GM12878 (cell line): ENCODE results near the gene TWF1. TPM values are rescaled to one million over a fixed set of nuclear protein-coding genes. Genes with fewer than 3 reads are reported as not detected.
A peak's percentile ranks its signal among the peaks of the same experiment; 100 is the strongest.

Experiments used
- ATF7 ChIP-seq: fragments of 450-650 bp; IDR thresholded peaks from 2 replicates; pipeline ENCODE4 v1.6.1; 2016; ENCODE audit warnings: low read depth, mild to moderate bottlenecking
- CBX3 ChIP-seq: fragments of 200-600 bp; sonication (generic); IDR thresholded peaks from 2 replicates; pipeline ENCODE4 v1.6.1; 2016; ENCODE audit warnings: low read depth, borderline replicate concordance
- CHD1 ChIP-seq: IDR thresholded peaks from 2 replicates; pipeline ENCODE4 v1.6.1; 2012; ENCODE audit warnings: low read depth, low read length, improper control_type of control experiment
- CHD2 ChIP-seq: IDR thresholded peaks from 2 replicates; pipeline ENCODE4 v1.6.1; 2011; ENCODE audit warnings: low read depth, low read length, improper control_type of control experiment, borderline replicate concordance
- EED ChIP-seq: sonication (generic); IDR thresholded peaks from 2 replicates; pipeline ENCODE4 v1.6.1; 2016; ENCODE audit warnings: antibody characterized with exemption, low read depth
- HCFC1 ChIP-seq: fragments of 150-350 bp; IDR thresholded peaks from 2 replicates; pipeline ENCODE4 v1.6.1; 2014; ENCODE audit warnings: low read length
- HDAC2 ChIP-seq: fragments of 200-600 bp; sonication (generic); IDR thresholded peaks from 2 replicates; pipeline ENCODE4 v1.6.1; 2017
- HDAC6 ChIP-seq: fragments of 200-600 bp; sonication (generic); IDR thresholded peaks from one replicate; pipeline ENCODE4 v1.8.0; 2017; ENCODE audit warnings: antibody characterized with exemption; ENCODE audit not compliant: unreplicated experiment
- KDM1A ChIP-seq: fragments of 200-600 bp; sonication (generic); IDR thresholded peaks from 2 replicates; pipeline ENCODE4 v1.6.1; 2016; ENCODE audit warnings: borderline replicate concordance
- MAX ChIP-seq: IDR thresholded peaks from 2 replicates; pipeline ENCODE4 v1.6.1; 2012; ENCODE audit warnings: low read depth, low read length, improper control_type of control experiment
- MEF2B ChIP-seq: fragments of 450-650 bp; IDR thresholded peaks from 2 replicates; pipeline ENCODE4 v1.6.1; 2018; ENCODE audit warnings: mild to moderate bottlenecking, moderate library complexity; ENCODE audit not compliant: partially characterized antibody, poor library complexity, severe bottlenecking
- NR2C1 ChIP-seq: fragments of 450-650 bp; IDR thresholded peaks from 2 replicates; pipeline ENCODE4 v1.6.1; 2017; ENCODE audit warnings: antibody characterized with exemption, mild to moderate bottlenecking, moderate library complexity
- NRF1 ChIP-seq: conservative IDR thresholded peaks from 2 replicates; pipeline ENCODE4 v1.6.1; 2011; ENCODE audit warnings: mild to moderate bottlenecking, low read depth, low read length, improper control_type of control experiment
- PBX3 ChIP-seq: IDR thresholded peaks from 2 replicates; pipeline ENCODE4 v1.6.1; 2011; ENCODE audit warnings: mild to moderate bottlenecking, low read depth, low read length, moderate library complexity; ENCODE audit not compliant: insufficient replicate concordance
- SMARCA5 ChIP-seq: fragments of 450-650 bp; IDR thresholded peaks from 2 replicates; pipeline ENCODE4 v1.6.1; 2017; ENCODE audit warnings: mild to moderate bottlenecking
- SPI1 ChIP-seq: IDR thresholded peaks from 2 replicates; pipeline ENCODE4 v1.6.1; 2011; ENCODE audit warnings: low read depth, mild to moderate bottlenecking, low read length, moderate library complexity, borderline replicate concordance; ENCODE audit not compliant: insufficient read depth
- SREBF2 ChIP-seq: IDR thresholded peaks from 2 replicates; pipeline ENCODE4 v1.6.1; 2012; ENCODE audit warnings: mild to moderate bottlenecking, low read length
- TCF3 ChIP-seq: IDR thresholded peaks from 2 replicates; pipeline ENCODE4 v1.6.1; 2012; ENCODE audit warnings: low read depth, mild to moderate bottlenecking, low read length, borderline replicate concordance; ENCODE audit not compliant: insufficient read depth
- USF1 ChIP-seq: IDR thresholded peaks from 2 replicates; pipeline ENCODE4 v1.6.1; 2011; ENCODE audit warnings: borderline replicate concordance, low read depth, mild to moderate bottlenecking, moderate library complexity, mixed read lengths, low read length; ENCODE audit not compliant: insufficient read depth; ENCODE audit errors: extremely low read length
- ZBED1 ChIP-seq: IDR thresholded peaks from 2 replicates; pipeline ENCODE4 v1.6.1; 2016; ENCODE audit warnings: borderline replicate concordance
- ZNF207 ChIP-seq: fragments of 450-650 bp; IDR thresholded peaks from 2 replicates; pipeline ENCODE4 v1.6.1; 2014; ENCODE audit warnings: antibody characterized with exemption, mild to moderate bottlenecking, borderline replicate concordance
- ZNF24 ChIP-seq: fragments of 450-650 bp; IDR thresholded peaks from 2 replicates; pipeline ENCODE4 v1.6.1; 2017; ENCODE audit warnings: antibody characterized with exemption, mild to moderate bottlenecking
- polyA plus RNA-seq, 11 experiments: library from polyadenylated mRNA; depleted of rRNA in 4 of 11; unstranded in 6 of 11; stranded (reverse) in 5 of 11; fragments of >200 nt; fragmentation: Nextera tagmentation in 4 of 11; fragmentation: Illumina TruSeq in 1 of 11; extraction: Ambion mirVana in 4 of 11; extraction: Trizol in 1 of 11; gene quantifications; 1 replicate in 1 of 11; 2 replicates in 10 of 11; pipeline versions ENCODE4 v1.2.1 to v1.2.3, GENCODE V29; 2011 to 2016; ENCODE audit warnings: inconsistent platforms in 2 of 11, missing spikeins in 2 of 11, low read depth in 1 of 11
- total RNA-seq, 4 experiments: library from RNA; depleted of rRNA in 3 of 4; stranded (reverse); fragments of >200 nt in 3 of 4; fragmentation: Illumina TruSeq in 1 of 4; extraction: Trizol in 1 of 4; gene quantifications; 2 replicates each; pipeline versions ENCODE4 v1.2.1 to v1.2.3, GENCODE V29; 2013 to 2021
- TF ChIP-seq, protein P1 (sequence below), 3 experiments: IDR thresholded peaks in 2 of 3; conservative IDR thresholded peaks in 1 of 3; 2 replicates each; pipeline ENCODE4 v1.5.1; 2011; ENCODE audit warnings: low read depth in 3 of 3, low read length in 3 of 3, mild to moderate bottlenecking in 3 of 3, control low read depth in 2 of 3, moderate library complexity in 2 of 3, inconsistent platforms in 1 of 3, mixed read lengths in 1 of 3; ENCODE audit not compliant: control insufficient read depth in 2 of 3, insufficient read depth in 1 of 3; ENCODE audit errors: extremely low read depth in 1 of 3
- TF ChIP-seq, protein P2 (sequence below): fragments of 450-650 bp; IDR thresholded peaks from 2 replicates; pipeline ENCODE4 v1.6.1; 2017; ENCODE audit warnings: mild to moderate bottlenecking

TWF1 gene
- total and polyA plus RNA-seq, 10 of the 15 experiments (the other 5 are each of a cell fraction or from before 2014, with no cell fraction given) = 8.7 to 23.5 (median 18.4) TPM

DNA sequence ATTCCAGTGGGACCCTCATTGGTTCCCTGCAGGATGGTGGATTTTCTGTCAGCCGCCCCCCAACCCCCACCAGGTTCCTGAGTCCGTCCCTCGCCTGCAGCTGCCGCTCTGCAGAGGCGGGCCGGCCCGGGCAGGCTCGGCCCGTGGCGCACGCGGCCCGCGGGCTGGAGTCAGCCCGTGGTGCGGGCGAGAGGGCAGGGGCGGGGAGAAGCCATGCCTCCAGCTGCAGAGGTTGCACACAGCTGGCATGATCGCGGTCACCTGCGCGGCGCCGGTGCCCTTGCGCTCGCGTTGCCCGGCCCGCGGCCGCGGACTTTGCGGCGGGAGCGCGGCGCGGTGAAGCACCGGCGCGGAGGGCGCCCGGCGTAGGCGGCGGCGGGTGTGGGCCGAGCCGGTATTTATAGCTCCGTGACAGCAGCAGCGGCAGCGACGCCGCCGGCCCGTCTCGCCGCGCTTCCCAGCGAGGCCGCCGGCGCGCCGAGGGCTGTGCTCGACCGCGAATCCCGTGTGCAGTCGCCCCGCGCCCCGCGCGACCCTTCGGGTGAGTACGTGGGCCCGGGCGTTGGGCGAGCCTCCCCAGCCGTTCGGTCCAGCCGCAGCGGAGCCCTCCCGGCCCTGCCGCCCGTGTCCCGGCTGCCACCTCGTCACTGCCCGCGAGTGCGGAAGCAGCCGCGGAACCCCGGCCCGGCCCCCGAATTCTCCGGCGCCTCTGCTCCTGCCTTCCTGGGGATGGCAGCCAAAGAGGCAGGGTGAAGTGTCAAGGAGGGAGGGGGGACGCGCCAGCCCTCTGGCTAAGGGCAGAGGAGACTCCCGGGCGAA, 29.7 kb upstream of the TWF1 start, which contains the start of gene TMEM117 (continued):
- TF ChIP-seq, protein P1, sequence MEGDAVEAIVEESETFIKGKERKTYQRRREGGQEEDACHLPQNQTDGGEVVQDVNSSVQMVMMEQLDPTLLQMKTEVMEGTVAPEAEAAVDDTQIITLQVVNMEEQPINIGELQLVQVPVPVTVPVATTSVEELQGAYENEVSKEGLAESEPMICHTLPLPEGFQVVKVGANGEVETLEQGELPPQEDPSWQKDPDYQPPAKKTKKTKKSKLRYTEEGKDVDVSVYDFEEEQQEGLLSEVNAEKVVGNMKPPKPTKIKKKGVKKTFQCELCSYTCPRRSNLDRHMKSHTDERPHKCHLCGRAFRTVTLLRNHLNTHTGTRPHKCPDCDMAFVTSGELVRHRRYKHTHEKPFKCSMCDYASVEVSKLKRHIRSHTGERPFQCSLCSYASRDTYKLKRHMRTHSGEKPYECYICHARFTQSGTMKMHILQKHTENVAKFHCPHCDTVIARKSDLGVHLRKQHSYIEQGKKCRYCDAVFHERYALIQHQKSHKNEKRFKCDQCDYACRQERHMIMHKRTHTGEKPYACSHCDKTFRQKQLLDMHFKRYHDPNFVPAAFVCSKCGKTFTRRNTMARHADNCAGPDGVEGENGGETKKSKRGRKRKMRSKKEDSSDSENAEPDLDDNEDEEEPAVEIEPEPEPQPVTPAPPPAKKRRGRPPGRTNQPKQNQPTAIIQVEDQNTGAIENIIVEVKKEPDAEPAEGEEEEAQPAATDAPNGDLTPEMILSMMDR (IDR thresholded peaks at IDR 0.05 in 2 of 3, conservative IDR thresholded peaks at IDR 0.05 in 1 of 3; ENCODE audit: control insufficient read depth in 2 of 3, extremely low read depth in 1 of 3, insufficient read depth in 1 of 3, low read depth in 3 of 3, low read length in 3 of 3) = no peak
- TF ChIP-seq CHD1 (no peak), NR2C1 (peak; percentile 32; the same call in 1 of the 2 replicates), TCF3 (peak; percentile 55; the same call in 1 of the 2 replicates), ATF7 (no peak), MAX (no peak), CBX3 (no peak), NRF1 (no peak), SMARCA5 (0 out of 2 replicates have a peak, but pooled peaks have one; percentile 79), USF1 (no peak), SREBF2 (no peak), CHD2 (0 out of 2 replicates have a peak, but pooled peaks have one; percentile 18), KDM1A (no peak), PBX3 (no peak), SPI1 (no peak), ZBED1 (no peak), HCFC1 (no peak), HDAC6 (no peak), EED (peak; percentile 41), MEF2B (no peak), ZNF24 (no peak), ZNF207 (no peak), HDAC2 (no peak)
- TF ChIP-seq, protein P2, sequence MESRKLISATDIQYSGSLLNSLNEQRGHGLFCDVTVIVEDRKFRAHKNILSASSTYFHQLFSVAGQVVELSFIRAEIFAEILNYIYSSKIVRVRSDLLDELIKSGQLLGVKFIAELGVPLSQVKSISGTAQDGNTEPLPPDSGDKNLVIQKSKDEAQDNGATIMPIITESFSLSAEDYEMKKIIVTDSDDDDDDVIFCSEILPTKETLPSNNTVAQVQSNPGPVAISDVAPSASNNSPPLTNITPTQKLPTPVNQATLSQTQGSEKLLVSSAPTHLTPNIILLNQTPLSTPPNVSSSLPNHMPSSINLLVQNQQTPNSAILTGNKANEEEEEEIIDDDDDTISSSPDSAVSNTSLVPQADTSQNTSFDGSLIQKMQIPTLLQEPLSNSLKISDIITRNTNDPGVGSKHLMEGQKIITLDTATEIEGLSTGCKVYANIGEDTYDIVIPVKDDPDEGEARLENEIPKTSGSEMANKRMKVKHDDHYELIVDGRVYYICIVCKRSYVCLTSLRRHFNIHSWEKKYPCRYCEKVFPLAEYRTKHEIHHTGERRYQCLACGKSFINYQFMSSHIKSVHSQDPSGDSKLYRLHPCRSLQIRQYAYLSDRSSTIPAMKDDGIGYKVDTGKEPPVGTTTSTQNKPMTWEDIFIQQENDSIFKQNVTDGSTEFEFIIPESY = no peak
